HS-27A (cell line): ENCODE data around the gene ERC2.
A peak's percentile ranks its signal among the peaks of the same experiment; 100 is the strongest.

Experiments used
- DNase-seq: peaks from one replicate; pipeline ENCODE4 v3.0.0-alpha.2; 2012; ENCODE audit warnings: low read depth, missing footprints

Gene ERC2

GRCh38 chr3:55555873-55556618 lies 912.2 kb downstream of the ERC2 start:
- no peak for DNase-seq

GRCh38 chr3:55554634-55555425 lies 913.4 kb downstream of the ERC2 start:
- DNase-seq: no peak

GRCh38 chr3:55551644-55552043 lies 916.6 kb downstream of the ERC2 start:
- DNase-seq: no peak

GRCh38 chr3:55549177-55549576 lies 919.1 kb downstream of the ERC2 start:
- no peak for DNase-seq

GRCh38 chr3:55546866-55547669 lies 921.2 kb downstream of the ERC2 start:
- DNase-seq: no peak

- DNase-seq: no peak
These were observed 922.3 kb downstream of the ERC2 start for GRCh38 chr3:55545995-55546394.

GRCh38 chr3:55544219-55544618 lies 924.0 kb downstream of the ERC2 start:
- DNase-seq: no peak

- DNase-seq: no peak
These were observed 925.1 kb downstream of the ERC2 start for GRCh38 chr3:55543181-55543614.

- DNase-seq: no peak
These were observed 926.8 kb downstream of the ERC2 start for GRCh38 chr3:55541456-55541855.

GRCh38 chr3:55541016-55541415 lies 927.3 kb downstream of the ERC2 start:
- no peak for DNase-seq

GRCh38 chr3:55540579-55540978 lies 927.7 kb downstream of the ERC2 start:
- no peak for DNase-seq

- no peak for DNase-seq
These were observed 930.1 kb downstream of the ERC2 start for GRCh38 chr3:55538158-55538557.

GRCh38 chr3:55537563-55537962 lies 930.7 kb downstream of the ERC2 start:
- DNase-seq: no peak

- DNase-seq: no peak
These were observed 931.1 kb downstream of the ERC2 start for GRCh38 chr3:55537129-55537528.

GRCh38 chr3:55534876-55535275 lies 933.4 kb downstream of the ERC2 start:
- DNase-seq: no peak

GRCh38 chr3:55532806-55533205 lies 935.5 kb downstream of the ERC2 start:
- no peak for DNase-seq

GRCh38 chr3:55531321-55531720 lies 936.9 kb downstream of the ERC2 start:
- no peak for DNase-seq

- DNase-seq: no peak
These were observed 940.9 kb downstream of the ERC2 start for GRCh38 chr3:55527361-55527760.

- no peak for DNase-seq
These were observed 941.8 kb downstream of the ERC2 start for GRCh38 chr3:55526332-55527030.

GRCh38 chr3:55525436-55525835 lies 942.8 kb downstream of the ERC2 start:
- no peak for DNase-seq

GRCh38 chr3:55524565-55525244 lies 943.6 kb downstream of the ERC2 start:
- DNase-seq: peak; percentile 68
